ENCODE results near the gene DHCR7. TPM values are rescaled to one million over a fixed set of nuclear protein-coding genes. Genes with fewer than 3 reads are reported as not detected.

Gene DHCR7, protein sequence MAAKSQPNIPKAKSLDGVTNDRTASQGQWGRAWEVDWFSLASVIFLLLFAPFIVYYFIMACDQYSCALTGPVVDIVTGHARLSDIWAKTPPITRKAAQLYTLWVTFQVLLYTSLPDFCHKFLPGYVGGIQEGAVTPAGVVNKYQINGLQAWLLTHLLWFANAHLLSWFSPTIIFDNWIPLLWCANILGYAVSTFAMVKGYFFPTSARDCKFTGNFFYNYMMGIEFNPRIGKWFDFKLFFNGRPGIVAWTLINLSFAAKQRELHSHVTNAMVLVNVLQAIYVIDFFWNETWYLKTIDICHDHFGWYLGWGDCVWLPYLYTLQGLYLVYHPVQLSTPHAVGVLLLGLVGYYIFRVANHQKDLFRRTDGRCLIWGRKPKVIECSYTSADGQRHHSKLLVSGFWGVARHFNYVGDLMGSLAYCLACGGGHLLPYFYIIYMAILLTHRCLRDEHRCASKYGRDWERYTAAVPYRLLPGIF
- total RNA-seq, result 10 to 100 TPM; 17.1 to 17.4 TPM
- 10 to 100 TPM; 18.6 to 22.1 (median 18.7) TPM for polyA plus RNA-seq
- total RNA-seq, result 12.8 to 59.9 (median 26.4) reads per million in 6 experiments

DNA sequence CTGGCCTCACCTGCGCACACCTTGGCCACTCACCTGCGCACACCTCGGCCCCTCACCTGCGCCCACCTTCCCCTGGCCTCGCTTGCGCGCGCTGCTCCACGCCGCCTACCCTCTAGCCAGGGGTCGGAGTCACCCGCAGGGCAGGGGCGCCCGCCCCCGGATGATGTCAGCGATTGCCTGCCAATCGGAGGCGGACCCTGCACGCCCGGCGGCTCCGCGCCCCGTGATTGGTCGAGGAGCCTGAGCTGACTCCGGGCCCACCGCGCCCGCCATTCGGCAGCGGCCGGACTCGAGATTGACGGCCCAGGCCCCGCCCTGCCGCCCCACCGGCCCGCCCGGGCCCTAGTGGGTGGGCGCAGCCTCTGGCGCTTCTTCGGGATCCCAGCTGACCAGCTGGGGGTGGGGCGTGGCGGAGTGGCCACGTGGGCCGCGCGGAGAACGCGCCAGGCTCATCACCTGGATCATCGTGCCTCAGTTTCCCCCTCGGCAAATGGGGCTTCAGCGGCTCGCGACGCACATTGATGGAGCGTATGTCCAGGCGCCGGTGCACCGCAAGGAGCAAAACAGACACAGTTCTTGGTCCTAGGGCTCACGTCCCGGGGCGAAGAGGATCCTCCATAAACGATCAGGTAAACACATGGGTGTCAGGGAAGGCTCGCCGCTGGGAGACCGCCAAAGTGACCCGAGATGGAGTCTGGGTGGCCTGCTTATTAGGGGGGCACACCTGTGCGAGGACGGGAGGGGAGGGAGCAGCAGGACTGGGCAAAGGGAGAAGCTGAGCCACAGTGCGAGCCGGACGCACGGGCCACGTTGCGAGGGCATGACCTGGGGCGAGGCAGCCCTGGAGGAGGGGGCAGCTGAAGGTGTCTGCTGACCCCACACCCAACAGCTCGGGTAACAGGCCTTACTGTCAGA, at the start of gene DHCR7:
TSS of gene DHCR7 (minus strand) at position 137 of the 915 bp plus-strand sequence. CDS start 3,441 bp downstream, outside the sequence.
- Mint-ChIP-seq H3K9me3 (peaks cover 0 to 7% (median 2%) of the 10 kb centered on the region in 9 donors), H3K4me1 (peaks cover 25 to 51% (median 41%) of the 10 kb centered on the region in 4 donors), H3K27ac (peak within 1 kb of the TSS; percentile 80 to 97 (median 94)), H3K36me3 (peaks cover 13 to 24% (median 21%) of the 10 kb centered on the region in 3 donors), H3K4me3 (peak within 1 kb of the TSS; percentile 81 to 95 (median 87)), H3K27me3 (no peaks in the 10 kb centered on the region)
- DNase-seq (peak; percentile 87 to 95 (median 90)), ATAC-seq (peak; percentile 79 to 83)
- POLR2A ChIA-PET, result interaction anchor here (1.0 to 1.5 kb wide), 2 partner anchors 10 to 338 kb away, joined by 3 to 4 read pairs; no protein-coding TSS in a partner anchor

DNA sequence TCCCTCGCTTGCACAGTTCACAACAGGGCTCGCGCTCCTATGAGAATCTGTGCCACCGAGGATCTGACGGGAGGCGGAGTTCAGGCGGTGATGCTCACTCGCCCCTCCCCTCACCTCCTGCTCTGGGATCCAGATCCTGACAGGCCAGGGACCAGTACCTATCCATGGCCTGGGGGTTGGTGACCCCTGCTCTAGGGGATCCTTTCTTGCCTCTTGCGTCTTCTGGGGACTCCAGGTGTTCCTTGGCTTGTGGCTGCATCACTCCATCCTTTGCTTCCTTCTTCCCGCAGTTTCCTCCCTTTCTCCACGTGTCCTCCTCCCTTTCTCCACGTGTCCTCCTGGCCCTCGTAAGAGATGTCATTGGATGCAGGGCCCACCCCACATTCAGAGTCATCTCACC, 48.2 kb upstream of the DHCR7 start:
- Mint-ChIP-seq H3K36me3 (peaks cover 26 to 95% (median 76%) of the 10 kb centered on the region in 3 donors), H3K27ac (no peak overlapping the region), H3K4me3 (no peak overlapping the region), H3K9me3 (no peaks in the 10 kb centered on the region), H3K27me3 (no peaks in the 10 kb centered on the region), H3K4me1 (peaks cover 0 to 8% (median 2%) of the 10 kb centered on the region in 4 donors)
- POLR2A ChIA-PET, result no interaction called here
- no peak for ATAC-seq
- DNase-seq, result no peak

DNA sequence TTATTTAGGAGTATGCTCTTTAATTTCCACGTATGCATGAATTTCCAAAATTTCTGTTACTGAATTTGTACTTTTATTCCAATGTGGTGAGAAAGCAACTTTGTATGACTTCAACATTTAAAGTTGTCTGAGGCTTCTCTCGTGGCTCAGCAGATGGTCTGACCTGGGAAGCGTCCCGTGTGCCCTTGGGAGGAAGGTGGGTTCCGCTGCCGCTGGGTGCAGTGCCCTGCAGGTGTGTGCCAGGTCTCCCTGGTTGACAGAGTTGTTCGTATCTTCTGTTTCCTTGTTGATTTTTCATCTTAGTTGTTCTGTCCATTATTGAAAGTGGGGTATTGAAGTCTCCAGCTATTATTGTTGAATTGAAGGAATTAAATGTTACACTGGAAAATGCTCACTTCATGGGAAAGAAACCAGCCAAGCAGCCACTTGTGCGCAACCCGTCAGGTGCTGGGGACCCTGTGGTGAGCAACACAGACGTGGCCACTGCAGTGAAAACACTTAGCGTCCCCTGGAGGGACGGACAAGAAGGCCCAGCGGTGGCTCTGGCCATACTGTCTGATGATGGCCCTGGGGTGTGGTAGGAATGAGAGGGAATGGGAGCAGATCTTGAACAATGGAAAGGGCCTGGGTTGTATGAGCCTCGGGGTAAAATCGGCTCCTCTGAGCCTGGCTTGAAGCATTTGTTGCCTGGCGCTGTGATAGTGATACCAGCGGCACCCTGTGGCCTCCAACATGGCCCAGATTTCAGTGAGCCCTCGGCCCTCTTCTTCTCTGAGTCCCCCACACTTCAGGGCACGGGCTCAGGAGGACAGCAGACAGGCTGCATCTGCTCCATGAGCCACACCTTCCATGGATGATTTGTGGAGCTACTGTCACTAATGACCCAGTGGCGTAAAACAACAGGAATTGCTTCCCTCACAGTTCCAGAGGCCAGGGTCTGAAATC, 47.4 kb upstream of the DHCR7 start:
- H3K9me3 Mint-ChIP-seq, result no peaks in the 10 kb centered on the region
- DNase-seq (no peak), ATAC-seq (no peak)
- H3K27me3 Mint-ChIP-seq, result no peaks in the 10 kb centered on the region
- POLR2A ChIA-PET, result no interaction called here
- H3K27ac Mint-ChIP-seq, result no peak overlapping the region
- peaks cover 0 to 8% (median 2%) of the 10 kb centered on the region in 4 donors for H3K4me1 Mint-ChIP-seq
- peaks cover 26 to 95% (median 75%) of the 10 kb centered on the region in 3 donors for H3K36me3 Mint-ChIP-seq
- no peak overlapping the region for H3K4me3 Mint-ChIP-seq

- DNase-seq, result no peak
Measured at GRCh38 chr11:71491940-71492339, 43.7 kb upstream of the DHCR7 start.

DNA sequence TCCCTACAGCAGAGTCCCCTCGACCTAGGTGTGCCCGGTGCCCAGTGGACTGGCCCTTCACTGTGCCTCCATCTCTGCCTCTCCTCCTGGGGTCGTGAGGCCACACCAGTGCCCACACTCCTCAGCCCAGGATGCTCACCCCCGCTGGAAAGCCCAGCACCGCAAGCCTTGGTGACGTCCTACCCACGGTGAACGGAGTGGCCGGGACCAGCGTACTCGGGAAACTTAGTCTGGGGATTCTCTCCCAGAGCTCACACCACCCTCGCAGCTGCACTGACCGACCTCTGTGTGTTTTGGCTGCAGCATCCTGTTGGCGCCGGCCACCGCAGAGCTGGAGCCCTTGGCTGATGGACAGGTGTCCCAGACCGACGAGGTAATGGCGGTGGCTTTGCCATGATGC, 43.3 kb upstream of the DHCR7 start:
- Mint-ChIP-seq H3K27me3 (no peaks in the 10 kb centered on the region), H3K27ac (no peak overlapping the region), H3K36me3 (peaks cover 22 to 93% (median 55%) of the 10 kb centered on the region in 3 donors), H3K4me1 (peaks cover 0 to 9% (median 2%) of the 10 kb centered on the region in 4 donors), H3K9me3 (no peaks in the 10 kb centered on the region), H3K4me3 (no peak overlapping the region)
- no peak for ATAC-seq
- POLR2A ChIA-PET, result interaction anchor here (0.9 kb wide), 1 partner anchor 11 kb away, joined by 3 read pairs; no protein-coding TSS in a partner anchor
- DNase-seq, result no peak

More at GRCh38 chr11:71491940-71492339, 43.7 kb upstream of the DHCR7 start:
- Mint-ChIP-seq H3K27ac (no peak overlapping the region), H3K4me1 (peaks cover 0 to 9% (median 2%) of the 10 kb centered on the region in 4 donors), H3K9me3 (no peaks in the 10 kb centered on the region), H3K36me3 (peaks cover 25 to 93% (median 58%) of the 10 kb centered on the region in 3 donors), H3K27me3 (no peaks in the 10 kb centered on the region), H3K4me3 (no peak overlapping the region)
- POLR2A ChIA-PET, result no interaction called here
- no peak for ATAC-seq

DNA sequence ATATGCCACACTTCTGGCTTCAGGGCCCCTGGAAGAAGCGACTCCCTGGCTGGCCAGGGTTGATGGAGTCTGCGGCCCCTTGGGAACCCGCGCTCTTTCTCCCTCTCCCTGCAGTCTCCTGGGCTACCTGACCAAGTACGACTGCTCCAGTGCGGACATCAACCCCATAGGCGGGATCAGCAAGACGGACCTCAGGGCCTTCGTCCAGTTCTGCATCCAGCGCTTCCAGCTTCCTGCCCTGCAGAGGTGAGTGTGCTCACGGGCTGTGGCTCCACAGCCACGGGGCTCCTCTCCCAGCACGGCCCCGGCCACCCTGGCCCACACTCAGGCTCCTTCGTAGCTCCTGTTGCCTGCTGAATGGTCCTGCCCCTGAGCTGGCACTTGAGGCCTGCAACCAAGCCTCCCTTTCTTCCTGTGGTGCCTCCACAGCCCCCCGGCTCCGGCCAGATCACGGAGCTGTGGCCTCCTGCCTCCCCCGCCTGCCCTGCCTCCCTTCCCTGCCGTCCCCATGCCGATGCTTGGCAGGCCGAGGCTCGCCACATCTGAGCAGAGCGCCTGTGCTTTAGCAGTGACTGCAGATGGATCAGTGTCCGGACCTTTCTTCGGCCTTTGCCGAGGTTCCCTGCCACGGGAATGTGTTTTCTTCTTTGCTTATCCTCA, 42.7 kb upstream of the DHCR7 start:
- Mint-ChIP-seq H3K9me3 (no peaks in the 10 kb centered on the region), H3K4me1 (peaks cover 0 to 9% (median 2%) of the 10 kb centered on the region in 4 donors), H3K27ac (no peak overlapping the region), H3K4me3 (no peak overlapping the region), H3K27me3 (no peaks in the 10 kb centered on the region), H3K36me3 (peaks cover 21 to 93% (median 60%) of the 10 kb centered on the region in 3 donors)
- DNase-seq (no peak), ATAC-seq (no peak)
- POLR2A ChIA-PET, result interaction anchor here (0.9 kb wide), 1 partner anchor 11 kb away, joined by 3 read pairs; no protein-coding TSS in a partner anchor

GRCh38 chr11:71490044-71490730, 42.0 kb upstream of the DHCR7 start:
- DNase-seq (no peak), ATAC-seq (no peak)
- Mint-ChIP-seq H3K27me3 (no peaks in the 10 kb centered on the region), H3K4me3 (no peak overlapping the region), H3K9me3 (no peaks in the 10 kb centered on the region), H3K27ac (no peak overlapping the region), H3K4me1 (peaks cover 0 to 9% (median 2%) of the 10 kb centered on the region in 4 donors), H3K36me3 (peaks cover 16 to 93% (median 61%) of the 10 kb centered on the region in 3 donors)
- POLR2A ChIA-PET, result interaction anchor here (0.9 kb wide), 1 partner anchor 10 kb away, joined by 3 read pairs; no protein-coding TSS in a partner anchor

GRCh38 chr11:71489311-71490043, 41.3 kb upstream of the DHCR7 start:
- H3K27me3 Mint-ChIP-seq, result no peaks in the 10 kb centered on the region
- H3K4me3 Mint-ChIP-seq, result no peak overlapping the region

GRCh38 chr11:71488681-71489270, 40.6 kb upstream of the DHCR7 start:
- ATAC-seq (no peak), DNase-seq (no peak)
- POLR2A ChIA-PET, result no interaction called here
- peak overlapping the region in 4 of 10 donors; percentile 20 to 56 (median 32) for H3K27ac Mint-ChIP-seq
- H3K27me3 Mint-ChIP-seq, result no peaks in the 10 kb centered on the region
- H3K9me3 Mint-ChIP-seq, result no peaks in the 10 kb centered on the region
- H3K4me3 Mint-ChIP-seq, result no peak overlapping the region
- peaks cover 0 to 10% (median 2%) of the 10 kb centered on the region in 4 donors for H3K4me1 Mint-ChIP-seq
- H3K36me3 Mint-ChIP-seq, result peaks cover 10 to 93% (median 55%) of the 10 kb centered on the region in 3 donors

More at GRCh38 chr11:71489311-71490043, 41.3 kb upstream of the DHCR7 start:
- DNase-seq, result no peak
- Mint-ChIP-seq H3K36me3 (peaks cover 10 to 93% (median 56%) of the 10 kb centered on the region in 3 donors), H3K27ac (peak overlapping the region in 1 of 10 donors; percentile 45), H3K4me1 (peaks cover 0 to 9% (median 2%) of the 10 kb centered on the region in 4 donors), H3K9me3 (no peaks in the 10 kb centered on the region)
- POLR2A ChIA-PET, result no interaction called here
- ATAC-seq, result no peak

DNA sequence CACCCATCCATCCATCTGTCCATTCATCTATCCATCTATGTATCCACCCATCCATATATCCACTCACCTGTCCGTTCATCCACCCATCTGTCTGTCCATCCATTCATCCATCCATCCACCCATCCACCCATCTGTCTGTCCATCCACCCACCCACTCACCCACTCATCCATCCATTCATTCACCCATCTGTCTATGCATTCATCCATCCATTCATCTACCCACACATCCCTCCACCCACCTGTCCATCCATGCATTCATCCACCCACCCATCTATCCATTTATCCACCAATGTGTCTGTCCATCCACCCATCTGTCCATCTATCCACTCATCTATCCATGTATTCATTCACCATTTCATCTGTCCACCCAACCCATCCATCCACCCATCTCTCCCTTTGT, 38.1 kb upstream of the DHCR7 start:
- no peak for DNase-seq
- Mint-ChIP-seq H3K36me3 (peaks cover 9 to 91% (median 48%) of the 10 kb centered on the region in 3 donors), H3K27me3 (no peaks in the 10 kb centered on the region), H3K27ac (peak overlapping the region in 1 of 10 donors; percentile 3), H3K4me1 (peaks cover 0 to 8% (median 0%) of the 10 kb centered on the region in 4 donors), H3K9me3 (no peaks in the 10 kb centered on the region), H3K4me3 (peak overlapping the region in 1 of 10 donors; percentile 9)
- POLR2A ChIA-PET, result no interaction called here
- ATAC-seq, result no peak
